Naive thymus-derived CD4-positive, alpha-beta T cell (primary cell): ENCODE measurements around the gene CHD1. TPM values are rescaled to one million over a fixed set of nuclear protein-coding genes. Genes with fewer than 3 reads are reported as not detected.

Experiments used
- ATAC-seq: fragments of 150-1000 bp; cut with Tn5 transposase; 2 replicates; pipeline ENCODE4 v1.10.0; 2021; ENCODE audit warnings: mild to moderate bottlenecking, moderate library complexity
- CTCF ChIA-PET: fragments of 350-600 bp; sonication (Branson Sonifier 250); formaldehyde crosslinking; loops from one replicate; lab custom pipeline; 2021; ENCODE audit warnings: antibody characterized with exemption; lab: Charles Lee
- POLR2A ChIA-PET: fragments of 350-600 bp; sonication (Branson Sonifier 250); formaldehyde crosslinking; loops from one replicate; lab custom pipeline; 2021; ENCODE audit warnings: antibody characterized with exemption, inconsistent platforms; lab: Charles Lee
- DNase-seq, 9 donors: peaks; one replicate each; pipeline versions ENCODE4 v3.0.0 to v3.0.0-alpha.2; 2020 to 2022; ENCODE audit warnings: mixed read lengths in 1 of 9
- H3K27ac ChIP-seq: one replicate; pipeline ENCODE4 v1.7.0; 2013; ENCODE audit warnings: mild to moderate bottlenecking, low read depth, low read length, moderate library complexity
- H3K27me3 ChIP-seq, 2 donors: one replicate each; pipeline ENCODE4 v1.7.0; 2013; ENCODE audit warnings: low read length in 2 of 2, mild to moderate bottlenecking in 2 of 2, moderate library complexity in 2 of 2; ENCODE audit not compliant: control insufficient read depth in 2 of 2, insufficient read depth in 2 of 2
- H3K36me3 ChIP-seq, 3 experiments: 1 replicate in 2 of 3; 2 replicates in 1 of 3; pipeline ENCODE4 v1.7.0; 2013; ENCODE audit warnings: low read length in 3 of 3, mild to moderate bottlenecking in 3 of 3, moderate library complexity in 1 of 3; ENCODE audit not compliant: insufficient read depth in 3 of 3, control insufficient read depth in 2 of 3
- H3K4me1 ChIP-seq, 2 donors: one replicate each; pipeline ENCODE4 v1.7.0; 2013; ENCODE audit warnings: low read length in 2 of 2, mild to moderate bottlenecking in 2 of 2, moderate library complexity in 1 of 2; ENCODE audit not compliant: control insufficient read depth in 2 of 2, insufficient read depth in 2 of 2
- H3K4me3 ChIP-seq: 2 replicates; pipeline ENCODE4 v1.7.0; 2013; ENCODE audit warnings: mild to moderate bottlenecking, low read length
- H3K9me3 ChIP-seq, 3 experiments: 1 replicate in 2 of 3; 2 replicates in 1 of 3; pipeline ENCODE4 v1.7.0; 2013; ENCODE audit warnings: low read length in 3 of 3; ENCODE audit not compliant: control insufficient read depth in 2 of 3
- H3K27ac Mint-ChIP-seq, 9 donors: one replicate each; pipeline ENCODE4 v1.8.0; 2020 to 2022; ENCODE audit warnings: mixed read lengths in 9 of 9, mild to moderate bottlenecking in 8 of 9, moderate library complexity in 5 of 9, inconsistent platforms in 2 of 9
- H3K27me3 Mint-ChIP-seq, 5 donors: one replicate each; pipeline ENCODE4 v1.8.0; 2021 to 2022; ENCODE audit warnings: mixed read lengths in 5 of 5, mild to moderate bottlenecking in 1 of 5
- H3K36me3 Mint-ChIP-seq, 5 donors: one replicate each; pipeline ENCODE4 v1.8.0; 2020 to 2022; ENCODE audit warnings: mixed read lengths in 5 of 5, mild to moderate bottlenecking in 3 of 5, inconsistent platforms in 1 of 5
- H3K4me1 Mint-ChIP-seq, 7 donors: one replicate each; pipeline ENCODE4 v1.8.0; 2020 to 2022; ENCODE audit warnings: mixed read lengths in 7 of 7, mild to moderate bottlenecking in 3 of 7, inconsistent platforms in 1 of 7
- H3K4me3 Mint-ChIP-seq, 10 donors: one replicate each; pipeline ENCODE4 v1.8.0; 2020 to 2022; ENCODE audit warnings: mild to moderate bottlenecking in 10 of 10, mixed read lengths in 10 of 10, moderate library complexity in 6 of 10, inconsistent platforms in 2 of 10
- H3K9me3 Mint-ChIP-seq, 11 donors: one replicate each; pipeline ENCODE4 v1.8.0; 2020 to 2022; ENCODE audit warnings: mixed read lengths in 11 of 11, mild to moderate bottlenecking in 4 of 11, inconsistent platforms in 1 of 11, moderate library complexity in 1 of 11
- intact Hi-C, 2 donors: fragments of 100-400 bp; cut with micrococcal nuclease; formaldehyde crosslinking; loops; one replicate each; pipeline ENCODE4 v1.15.1; 2023
- polyA plus RNA-seq, 2 donors: library from polyadenylated mRNA; unstranded; fragments of 300-500 nt; fragmentation: Illumina TruSeq; gene quantifications; one replicate each; pipeline ENCODE4 v1.2.3, GENCODE V29; 2021
- total RNA-seq, 6 experiments: library from RNA in 5 of 6; stranded (reverse) in 5 of 6; gene quantifications; 1 replicate in 5 of 6; 2 replicates in 1 of 6; pipeline ENCODE4 v1.2.3 and lab custom pipeline; 2021 to 2026

CHD1 gene
- total and polyA plus RNA-seq, 7 experiments from 2014 or later: 9.1 to 134 (median 87.9) TPM

DNA sequence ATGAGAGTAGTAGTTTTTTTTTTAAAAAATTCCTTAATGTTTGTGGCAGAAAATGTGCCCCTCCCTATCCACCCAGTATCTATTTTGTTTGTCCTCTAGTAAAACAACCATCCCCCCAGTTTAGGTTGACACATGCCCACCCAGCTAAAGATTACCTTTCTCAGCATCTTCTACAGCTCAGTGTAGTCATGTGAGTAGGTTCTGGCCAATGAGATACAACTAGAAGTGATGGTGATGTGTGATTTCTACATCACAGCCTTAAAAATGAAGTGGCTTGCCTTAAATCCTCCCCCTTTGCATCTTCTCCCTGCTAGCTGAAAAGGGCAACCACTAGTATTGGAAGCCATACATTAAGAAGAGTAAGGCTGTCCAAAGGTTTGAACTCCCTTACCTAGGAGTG is 14.9 kb downstream of the CHD1 start:
- Histone ChIP-seq H3K27ac (no peak overlapping the region), H3K36me3 (peaks cover 0 to 15% (median 2%) of the 10 kb centered on the region in 3 experiments), H3K9me3 (no peaks in the 10 kb centered on the region), H3K4me3 (no peak overlapping the region), H3K4me1 (peaks cover 12 to 29% of the 10 kb centered on the region in 2 donors), H3K27me3 (no peaks in the 10 kb centered on the region)
- CTCF ChIA-PET: interaction anchor here (0.6 to 2.0 kb wide), 4 partner anchors 31 to 149 kb away, joined by 3 to 8 read pairs (median 4); no protein-coding TSS in a partner anchor
- POLR2A ChIA-PET: interaction anchor here (1.1 to 2.4 kb wide), 3 partner anchors 9 to 49 kb away, joined by 4 to 12 read pairs (median 6); partner anchors contain the start of gene CHD1
- Mint-ChIP-seq H3K9me3 (no peaks in the 10 kb centered on the region), H3K4me1 (peaks cover 56 to 88% (median 79%) of the 10 kb centered on the region in 7 donors), H3K4me3 (peak overlapping the region in 7 of 10 donors; percentile 12 to 58 (median 42)), H3K27me3 (no peaks in the 10 kb centered on the region), H3K27ac (peak overlapping the region in 7 of 9 donors; percentile 14 to 81 (median 53)), H3K36me3 (peaks cover 0 to 32% (median 25%) of the 10 kb centered on the region in 5 donors)
- DNase-seq (no peak), ATAC-seq (peak; percentile 55)
- intact Hi-C loops: loop anchor here in 1 of 2 donors (1.0 kb wide), 1 partner anchor 7 kb away; no protein-coding TSS in a partner anchor

DNA sequence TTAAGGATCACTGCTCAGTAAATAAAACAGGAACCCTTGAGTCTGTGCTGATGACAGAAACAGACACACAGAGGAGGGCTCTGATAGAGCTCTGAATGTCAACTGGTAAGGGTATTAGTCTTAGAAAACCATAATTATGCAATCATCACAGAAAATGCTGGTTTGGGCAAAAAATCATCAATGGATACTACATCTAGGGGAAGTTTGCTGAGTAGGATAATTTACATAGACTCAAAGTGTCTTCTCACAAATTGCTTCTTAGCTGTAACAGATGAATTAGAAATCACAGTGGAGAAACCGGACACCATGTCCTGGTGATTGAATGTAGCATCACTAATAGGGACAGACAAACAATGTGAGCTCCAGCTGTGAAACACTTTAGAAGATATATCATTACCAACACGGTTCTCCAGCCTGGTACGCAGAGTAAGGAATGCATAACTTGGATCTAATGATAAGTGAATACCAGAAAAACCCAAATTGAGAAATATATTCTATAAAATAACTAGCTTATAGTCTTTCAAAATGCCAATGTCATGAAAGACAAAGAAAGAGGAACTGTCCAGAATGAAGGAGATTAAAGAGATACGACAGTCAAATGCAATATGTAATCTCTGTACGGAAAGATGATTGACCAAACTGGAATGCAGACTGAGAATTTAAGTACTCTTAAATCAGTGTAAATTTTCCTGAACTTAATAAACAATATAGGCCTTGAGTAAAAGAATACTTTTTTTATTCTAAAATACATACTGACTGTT is 17.3 kb downstream of the CHD1 start:
- DNase-seq: no peak
- H3K4me1 ChIP-seq: peaks cover 16 to 19% of the 10 kb centered on the region in 2 donors
- peaks cover 0 to 8% (median 0%) of the 10 kb centered on the region in 3 experiments for H3K36me3 ChIP-seq
- H3K27me3 ChIP-seq: no peaks in the 10 kb centered on the region
- Mint-ChIP-seq H3K4me1 (peaks cover 45 to 82% (median 74%) of the 10 kb centered on the region in 7 donors), H3K36me3 (peaks cover 0 to 18% (median 14%) of the 10 kb centered on the region in 5 donors), H3K27me3 (no peaks in the 10 kb centered on the region), H3K27ac (peak overlapping the region in 7 of 9 donors; percentile 0 to 70 (median 22)), H3K4me3 (peak overlapping the region in 1 of 10 donors; percentile 37), H3K9me3 (no peaks in the 10 kb centered on the region)
- no peak overlapping the region for H3K4me3 ChIP-seq
- peak; percentile 46 for ATAC-seq
- H3K9me3 ChIP-seq: no peaks in the 10 kb centered on the region
- ChIA-PET POLR2A (interaction anchor here (1.1 to 1.2 kb wide), 2 partner anchors 17 to 18 kb away, joined by 3 to 5 read pairs; partner anchors contain the start of gene CHD1), CTCF (interaction anchor here (1.0 to 1.5 kb wide), 3 partner anchors 13 to 147 kb away, joined by 3 read pairs; no protein-coding TSS in a partner anchor)
- intact Hi-C loops: no loop called here
- no peak overlapping the region for H3K27ac ChIP-seq

DNA sequence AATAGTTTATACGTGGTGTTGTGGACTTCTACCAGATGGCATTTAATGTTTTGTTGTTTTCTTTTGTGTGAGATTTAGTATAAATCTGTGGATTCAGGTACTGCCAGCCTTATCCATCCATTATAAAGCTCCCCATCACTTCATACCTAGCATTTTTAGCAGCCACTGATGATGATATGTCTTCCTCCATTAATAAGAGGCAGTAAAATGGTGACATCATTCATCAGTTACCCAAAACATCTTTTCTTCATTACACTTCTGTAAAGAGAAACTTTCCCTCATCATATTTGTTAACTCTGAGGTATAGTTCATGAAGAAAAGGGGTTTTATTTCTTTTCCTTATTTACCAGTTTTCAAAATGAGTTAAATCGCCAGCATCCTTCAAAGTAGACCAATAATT is 19.4 kb downstream of the CHD1 start:
- Histone ChIP-seq H3K4me1 (peaks cover 16 to 19% of the 10 kb centered on the region in 2 donors), H3K9me3 (no peaks in the 10 kb centered on the region), H3K27me3 (no peaks in the 10 kb centered on the region), H3K36me3 (peaks cover 0 to 4% (median 0%) of the 10 kb centered on the region in 3 experiments), H3K27ac (no peak overlapping the region), H3K4me3 (no peak overlapping the region)
- H3K27ac Mint-ChIP-seq: peak overlapping the region in 7 of 9 donors; percentile 5 to 83 (median 41)
- ATAC-seq (no peak), DNase-seq (no peak)
- H3K4me1 Mint-ChIP-seq: peaks cover 42 to 79% (median 74%) of the 10 kb centered on the region in 7 donors
- no peaks in the 10 kb centered on the region for H3K9me3 Mint-ChIP-seq
- intact Hi-C loops: loop anchor here in 1 of 2 donors (1.0 to 5.0 kb wide), 3 partner anchors 12 to 1727 kb away; partner anchors contain the start of genes RGMB and RIOK2
- H3K4me3 Mint-ChIP-seq: peak overlapping the region in 4 of 10 donors; percentile 2 to 69 (median 12)
- ChIA-PET CTCF (interaction anchor here (1.0 kb wide), 1 partner anchor 153 kb away, joined by 3 read pairs; no protein-coding TSS in a partner anchor), POLR2A (interaction anchor here (0.9 to 2.4 kb wide), 6 partner anchors 15 to 123 kb away, joined by 3 to 16 read pairs (median 4); partner anchors contain the start of gene CHD1)
- no peaks in the 10 kb centered on the region for H3K27me3 Mint-ChIP-seq
- H3K36me3 Mint-ChIP-seq: peaks cover 0 to 16% (median 9%) of the 10 kb centered on the region in 5 donors

GRCh38 chr5:98907951-98908350 is 20.9 kb downstream of the CHD1 start:
- no peaks in the 10 kb centered on the region for H3K9me3 ChIP-seq
- ATAC-seq (no peak), DNase-seq (no peak)
- H3K27ac ChIP-seq: no peak overlapping the region
- H3K4me3 Mint-ChIP-seq: peak overlapping the region in 4 of 10 donors; percentile 0 to 61 (median 18)
- peaks cover 12 to 16% of the 10 kb centered on the region in 2 donors for H3K4me1 ChIP-seq
- no peaks in the 10 kb centered on the region for H3K27me3 Mint-ChIP-seq
- H3K27ac Mint-ChIP-seq: peak overlapping the region in 8 of 9 donors; percentile 6 to 86 (median 50)
- ChIA-PET POLR2A (interaction anchor here (0.6 to 2.4 kb wide), 8 partner anchors 10 to 155 kb away, joined by 3 to 19 read pairs (median 4); partner anchors contain the start of gene CHD1), CTCF (interaction anchor here (2.2 kb wide), 2 partner anchors 152 to 155 kb away, joined by 11 to 27 read pairs; no protein-coding TSS in a partner anchor)
- no peaks in the 10 kb centered on the region for H3K27me3 ChIP-seq
- intact Hi-C loops: loop anchor here in 1 of 2 donors (5.0 kb wide), 2 partner anchors 136 to 1726 kb away; partner anchors contain the start of genes RGMB and RIOK2
- H3K4me3 ChIP-seq: no peak overlapping the region
- H3K9me3 Mint-ChIP-seq: no peaks in the 10 kb centered on the region
- peaks cover 36 to 77% (median 64%) of the 10 kb centered on the region in 7 donors for H3K4me1 Mint-ChIP-seq
- peaks cover 0 to 12% (median 4%) of the 10 kb centered on the region in 3 experiments for H3K36me3 ChIP-seq
- H3K36me3 Mint-ChIP-seq: peaks cover 0 to 19% (median 8%) of the 10 kb centered on the region in 5 donors

- peak overlapping the region; percentile 31 for H3K27ac ChIP-seq
- no peak for DNase-seq
- intact Hi-C loops: loop anchor here (1.0 to 5.0 kb wide), 6 partner anchors 20 to 1725 kb away; partner anchors contain the start of genes CHD1 (in 1 of the 2), RGMB (in 1 of the 2) and RIOK2 (in 1 of the 2)
- H3K27ac Mint-ChIP-seq: peak overlapping the region in 8 of 9 donors; percentile 6 to 77 (median 50)
- POLR2A ChIA-PET: interaction anchor here (0.5 to 2.4 kb wide), 6 partner anchors 9 to 1996 kb away, joined by 3 to 19 read pairs (median 6); partner anchors contain the start of gene CHD1
- H3K4me1 Mint-ChIP-seq: peaks cover 36 to 75% (median 59%) of the 10 kb centered on the region in 7 donors
- H3K4me1 ChIP-seq: peaks cover 12 to 16% of the 10 kb centered on the region in 2 donors
- H3K4me3 Mint-ChIP-seq: no peak overlapping the region
- H3K9me3 Mint-ChIP-seq: no peaks in the 10 kb centered on the region
- ATAC-seq: no peak
- H3K36me3 ChIP-seq: peaks cover 4 to 19% (median 15%) of the 10 kb centered on the region in 3 experiments
- no peaks in the 10 kb centered on the region for H3K27me3 Mint-ChIP-seq
- no peaks in the 10 kb centered on the region for H3K9me3 ChIP-seq
- no peak overlapping the region for H3K4me3 ChIP-seq
- CTCF ChIA-PET: interaction anchor here (0.6 to 2.2 kb wide), 3 partner anchors 153 to 158 kb away, joined by 3 to 27 read pairs (median 11); no protein-coding TSS in a partner anchor
- H3K36me3 Mint-ChIP-seq: peaks cover 5 to 24% (median 14%) of the 10 kb centered on the region in 5 donors
- H3K27me3 ChIP-seq: no peaks in the 10 kb centered on the region
Measured at GRCh38 chr5:98906756-98907355, 22.0 kb downstream of the CHD1 start.
